Fibroblast of pulmonary artery (primary cell): ENCODE results near the gene NOPCHAP1.

Experiments used
- DNase-seq: peaks from one replicate; pipeline ENCODE4 v3.0.0-alpha.2; 2010; ENCODE audit warnings: low read depth
- H3K4me3 ChIP-seq: replicated peaks from 2 replicates; pipeline ENCODE4 v1.5.1; 2011; ENCODE audit warnings: low read depth, mild to moderate bottlenecking, control low read depth, low read length, moderate library complexity
- TF ChIP-seq, protein P1 (sequence below): IDR thresholded peaks from 2 replicates; pipeline ENCODE4 v1.5.1; 2011; ENCODE audit warnings: mild to moderate bottlenecking, control low read depth, low read length, inconsistent platforms; ENCODE audit errors: missing control alignments

Gene NOPCHAP1

DNA sequence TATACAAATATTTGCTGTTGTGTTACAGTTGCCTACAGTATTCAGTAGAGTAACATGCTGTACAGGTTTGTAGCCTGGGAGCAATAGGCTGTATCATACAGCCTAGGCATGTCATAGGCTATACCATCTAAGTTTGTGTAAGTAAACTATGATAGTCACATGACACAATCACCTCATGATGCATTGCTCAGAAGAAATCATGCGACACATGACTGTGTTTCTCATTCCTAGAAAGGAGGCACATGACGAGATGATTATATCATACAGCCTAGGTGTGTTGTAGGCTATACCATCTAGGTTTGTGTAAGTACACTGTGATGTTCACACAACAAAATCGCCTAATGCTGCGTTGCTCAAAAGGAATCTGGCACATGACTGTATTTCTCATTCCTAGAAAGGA is 31.9 kb downstream of the NOPCHAP1 start:
- no peak for DNase-seq
- H3K4me3 ChIP-seq, result no peak overlapping the region
- TF ChIP-seq, protein P1, sequence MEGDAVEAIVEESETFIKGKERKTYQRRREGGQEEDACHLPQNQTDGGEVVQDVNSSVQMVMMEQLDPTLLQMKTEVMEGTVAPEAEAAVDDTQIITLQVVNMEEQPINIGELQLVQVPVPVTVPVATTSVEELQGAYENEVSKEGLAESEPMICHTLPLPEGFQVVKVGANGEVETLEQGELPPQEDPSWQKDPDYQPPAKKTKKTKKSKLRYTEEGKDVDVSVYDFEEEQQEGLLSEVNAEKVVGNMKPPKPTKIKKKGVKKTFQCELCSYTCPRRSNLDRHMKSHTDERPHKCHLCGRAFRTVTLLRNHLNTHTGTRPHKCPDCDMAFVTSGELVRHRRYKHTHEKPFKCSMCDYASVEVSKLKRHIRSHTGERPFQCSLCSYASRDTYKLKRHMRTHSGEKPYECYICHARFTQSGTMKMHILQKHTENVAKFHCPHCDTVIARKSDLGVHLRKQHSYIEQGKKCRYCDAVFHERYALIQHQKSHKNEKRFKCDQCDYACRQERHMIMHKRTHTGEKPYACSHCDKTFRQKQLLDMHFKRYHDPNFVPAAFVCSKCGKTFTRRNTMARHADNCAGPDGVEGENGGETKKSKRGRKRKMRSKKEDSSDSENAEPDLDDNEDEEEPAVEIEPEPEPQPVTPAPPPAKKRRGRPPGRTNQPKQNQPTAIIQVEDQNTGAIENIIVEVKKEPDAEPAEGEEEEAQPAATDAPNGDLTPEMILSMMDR, result no peak

DNA sequence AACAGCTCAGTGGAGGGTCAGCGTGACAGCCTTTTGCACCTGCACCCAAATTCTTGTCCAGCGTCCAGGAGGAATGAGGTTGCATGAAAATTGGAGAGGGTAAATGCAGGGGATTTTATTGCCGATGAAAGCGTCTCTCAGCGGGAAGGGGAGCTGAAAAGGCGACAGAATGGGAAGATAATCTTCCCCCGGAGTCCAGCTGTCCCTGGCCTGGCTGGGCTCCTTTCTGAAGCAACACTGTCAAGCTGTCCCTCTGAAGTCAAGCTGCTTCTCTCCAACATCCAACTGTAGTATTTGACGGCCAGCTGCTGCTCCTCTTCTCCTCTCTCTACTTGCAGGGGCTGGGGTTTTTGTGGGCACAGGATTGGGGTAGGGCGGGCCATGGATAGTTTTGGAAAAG is 32.7 kb downstream of the NOPCHAP1 start:
- H3K4me3 ChIP-seq, result no peak overlapping the region
- TF ChIP-seq, protein P1, result no peak
- DNase-seq, result no peak

DNA sequence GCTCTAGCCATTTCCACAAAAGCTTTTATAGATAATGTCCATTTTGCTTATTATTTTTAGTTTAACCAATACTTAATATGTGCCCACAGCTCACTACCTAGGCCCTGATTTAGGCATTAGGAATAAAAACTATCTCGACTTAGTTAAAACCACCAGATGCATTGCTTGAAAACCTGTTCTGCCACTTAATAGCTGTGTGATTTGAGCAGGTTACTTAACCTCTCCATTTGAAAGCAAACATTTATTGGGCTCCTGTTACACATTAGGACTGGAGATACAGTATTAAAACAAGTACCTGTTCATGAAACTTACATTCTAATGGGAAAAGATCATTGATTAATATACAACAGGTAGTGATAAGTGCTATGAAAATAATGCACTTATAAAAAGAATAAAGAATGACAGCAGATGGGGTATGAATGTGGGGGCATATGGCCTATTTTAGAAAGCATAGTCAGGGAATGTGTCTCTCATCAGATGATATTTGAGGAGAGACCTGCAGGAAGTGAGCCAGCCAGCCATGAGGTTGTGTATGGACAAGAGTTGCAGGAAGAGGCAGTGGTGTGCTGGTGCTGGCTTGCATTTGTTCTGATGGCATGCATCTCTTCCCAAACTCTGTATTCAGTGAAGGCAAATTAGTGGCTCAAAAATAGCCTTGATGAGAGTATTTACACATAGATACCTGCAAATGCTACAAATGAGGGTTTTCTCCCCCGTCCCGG is 34.3 kb downstream of the NOPCHAP1 start:
- H3K4me3 ChIP-seq, result no peak overlapping the region
- TF ChIP-seq, protein P1, result no peak
- no peak for DNase-seq

DNA sequence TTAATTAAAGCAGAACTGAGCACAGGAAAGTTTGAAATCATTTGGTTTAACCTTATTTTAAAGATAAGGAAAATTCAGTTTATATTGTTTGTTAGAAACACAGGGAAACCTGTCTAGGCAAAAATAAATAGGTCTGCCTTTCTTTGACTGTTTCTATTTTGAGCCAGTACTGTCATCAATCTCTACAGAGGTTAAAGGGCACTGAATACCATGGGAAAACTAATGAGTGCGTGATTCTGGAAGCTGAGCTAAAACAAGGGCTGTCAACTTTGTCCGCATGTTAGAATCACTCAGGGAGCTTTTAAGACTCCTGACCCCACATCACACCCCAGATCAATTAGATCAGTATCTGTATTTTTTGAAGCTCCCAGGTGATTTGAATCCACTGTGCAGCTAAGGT is 38.8 kb downstream of the NOPCHAP1 start:
- TF ChIP-seq, protein P1, result no peak
- H3K4me3 ChIP-seq, result no peak overlapping the region

DNA sequence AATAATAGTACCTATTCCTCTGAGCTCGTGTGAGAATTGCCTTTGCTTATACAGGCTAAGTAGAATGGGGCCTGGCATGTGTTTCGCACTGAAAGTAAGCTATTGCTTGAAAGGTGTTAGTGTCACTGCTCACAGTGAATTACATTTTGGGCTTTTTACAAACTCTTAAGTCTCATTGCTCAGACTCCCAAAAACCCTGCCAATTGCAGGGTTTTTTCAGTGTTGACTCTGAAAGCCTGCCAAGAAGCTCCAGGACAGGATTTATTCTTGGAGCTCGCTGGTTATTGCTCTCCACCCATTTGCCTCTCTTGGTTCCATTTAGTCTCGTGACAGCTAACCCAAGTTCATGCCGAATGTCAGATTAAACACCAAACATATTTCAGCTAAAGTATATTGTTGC is 39.8 kb downstream of the NOPCHAP1 start:
- H3K4me3 ChIP-seq, result no peak overlapping the region
- TF ChIP-seq, protein P1, result no peak
- peak; percentile 62 for DNase-seq

More for the DNA sequence above, 38.8 kb downstream of the NOPCHAP1 start:
- DNase-seq, result no peak

DNA sequence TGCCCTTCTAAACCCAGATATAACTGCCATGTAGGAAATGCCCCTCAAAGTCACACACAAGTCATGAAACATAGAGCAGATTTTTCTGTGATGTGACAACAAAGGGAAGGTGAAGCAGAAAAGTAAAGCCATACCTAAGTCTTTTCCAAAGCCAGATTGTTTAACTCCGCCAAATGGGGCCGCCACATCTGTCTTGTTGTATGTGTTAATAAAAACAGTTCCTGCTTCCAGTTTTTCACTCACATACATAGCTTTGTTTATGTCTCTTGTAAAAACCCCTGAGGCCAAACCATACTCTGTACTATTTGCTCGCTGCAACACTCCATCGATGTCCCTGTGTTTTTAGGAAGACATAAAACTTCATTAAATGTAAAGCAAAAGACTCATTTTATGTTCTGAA is 40.3 kb downstream of the NOPCHAP1 start:
- TF ChIP-seq, protein P1, result no peak
- DNase-seq, result no peak
- H3K4me3 ChIP-seq, result no peak overlapping the region
